ENCODE results near the gene GLI3. TPM values are rescaled to one million over a fixed set of nuclear protein-coding genes. Genes with fewer than 3 reads are reported as not detected.

The GLI3 gene
- total RNA-seq, 2 donors from 2014 or later, result 9.2 to 14.7 TPM

DNA sequence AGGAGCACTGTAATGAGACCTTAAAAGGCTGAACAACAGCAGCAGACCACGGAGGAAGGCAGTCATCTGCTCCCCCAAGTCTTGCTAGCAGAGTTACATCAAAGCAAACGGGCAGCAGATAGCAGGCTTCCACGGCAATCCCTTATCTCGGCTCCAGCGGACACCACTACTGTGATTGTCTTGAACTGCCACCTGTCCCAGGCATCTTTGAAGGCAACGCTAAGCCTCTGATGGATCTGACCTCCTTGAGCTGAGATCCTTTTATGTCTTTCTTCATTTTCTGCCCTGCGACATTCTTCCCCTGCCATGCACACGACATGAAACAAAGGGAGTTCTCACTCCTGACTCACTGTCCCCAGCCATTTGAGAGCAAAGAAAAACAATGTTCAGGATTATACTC, 111.7 kb downstream of the GLI3 start:
- Histone ChIP-seq H3K27me3 (replicated peaks; ENCODE audit: insufficient read depth) (no peaks in the 10 kb centered on the region), H3K27ac (no peak overlapping the region), H3K9me3 (no peaks in the 10 kb centered on the region), H3K4me1 (replicated peaks) (no peaks in the 10 kb centered on the region), H3K36me3 (no peaks in the 10 kb centered on the region), H3K4me3 (no peak overlapping the region)
- TF ChIP-seq POLR2A (IDR thresholded peaks at IDR 0.05), result no peak
- TF ChIP-seq, protein P1, sequence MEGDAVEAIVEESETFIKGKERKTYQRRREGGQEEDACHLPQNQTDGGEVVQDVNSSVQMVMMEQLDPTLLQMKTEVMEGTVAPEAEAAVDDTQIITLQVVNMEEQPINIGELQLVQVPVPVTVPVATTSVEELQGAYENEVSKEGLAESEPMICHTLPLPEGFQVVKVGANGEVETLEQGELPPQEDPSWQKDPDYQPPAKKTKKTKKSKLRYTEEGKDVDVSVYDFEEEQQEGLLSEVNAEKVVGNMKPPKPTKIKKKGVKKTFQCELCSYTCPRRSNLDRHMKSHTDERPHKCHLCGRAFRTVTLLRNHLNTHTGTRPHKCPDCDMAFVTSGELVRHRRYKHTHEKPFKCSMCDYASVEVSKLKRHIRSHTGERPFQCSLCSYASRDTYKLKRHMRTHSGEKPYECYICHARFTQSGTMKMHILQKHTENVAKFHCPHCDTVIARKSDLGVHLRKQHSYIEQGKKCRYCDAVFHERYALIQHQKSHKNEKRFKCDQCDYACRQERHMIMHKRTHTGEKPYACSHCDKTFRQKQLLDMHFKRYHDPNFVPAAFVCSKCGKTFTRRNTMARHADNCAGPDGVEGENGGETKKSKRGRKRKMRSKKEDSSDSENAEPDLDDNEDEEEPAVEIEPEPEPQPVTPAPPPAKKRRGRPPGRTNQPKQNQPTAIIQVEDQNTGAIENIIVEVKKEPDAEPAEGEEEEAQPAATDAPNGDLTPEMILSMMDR (IDR thresholded peaks at IDR 0.05), result no peak
- TF ChIP-seq POLR2AphosphoS5 (IDR thresholded peaks at IDR 0.05), result no peak
- DNase-seq (ENCODE audit: low spot score), result no peak
- 81% methylated on average over 8 of the region's 8 CpGs for WGBS
- intact Hi-C loops (cut with DNase I), result no loop called here

GRCh38 chr7:42123716-42124115, 113.3 kb downstream of the GLI3 start:
- intact Hi-C loops (cut with DNase I), result no loop called here
- Histone ChIP-seq H3K27ac (no peak overlapping the region), H3K4me3 (no peak overlapping the region), H3K27me3 (replicated peaks; ENCODE audit: insufficient read depth) (no peaks in the 10 kb centered on the region), H3K9me3 (no peaks in the 10 kb centered on the region), H3K36me3 (no peaks in the 10 kb centered on the region), H3K4me1 (replicated peaks) (no peaks in the 10 kb centered on the region)
- TF ChIP-seq POLR2A (IDR thresholded peaks at IDR 0.05) (no peak), POLR2AphosphoS5 (IDR thresholded peaks at IDR 0.05) (no peak)
- TF ChIP-seq, protein P1 (IDR thresholded peaks at IDR 0.05), result no peak
- no peak for DNase-seq (ENCODE audit: low spot score)
- 87% methylated on average over 6 of the region's 6 CpGs for WGBS

DNA sequence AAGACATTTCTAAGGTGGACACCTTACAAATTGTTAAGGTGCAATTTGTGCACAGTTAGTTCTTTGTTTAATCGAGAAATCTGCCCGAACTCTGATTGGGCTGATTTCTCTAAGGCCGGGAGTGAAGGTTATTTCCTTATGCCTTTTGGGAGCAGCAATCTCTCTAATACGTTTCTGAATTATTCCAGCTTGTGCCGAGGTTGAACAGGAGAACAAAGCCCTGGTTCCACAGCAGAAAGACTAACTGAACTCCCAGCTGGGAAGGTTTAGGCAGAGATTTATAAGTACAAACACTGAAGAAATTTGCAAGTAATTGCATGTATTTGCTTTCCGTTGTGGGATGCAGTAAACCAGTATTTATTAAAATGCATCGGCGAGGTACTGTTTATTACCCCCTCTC, 116.8 kb downstream of the GLI3 start:
- H3K27me3 ChIP-seq (replicated peaks; ENCODE audit: insufficient read depth), result no peaks in the 10 kb centered on the region
- no peaks in the 10 kb centered on the region for H3K9me3 ChIP-seq
- intact Hi-C loops (cut with DNase I), result no loop called here
- DNase-seq (ENCODE audit: low spot score), result no peak
- no peak overlapping the region for H3K27ac ChIP-seq
- WGBS, result 68% methylated on average over 8 of the region's 8 CpGs
- H3K4me3 ChIP-seq, result no peak overlapping the region
- H3K4me1 ChIP-seq (replicated peaks), result no peaks in the 10 kb centered on the region
- no peak for TF ChIP-seq POLR2AphosphoS5 (IDR thresholded peaks at IDR 0.05)
- TF ChIP-seq POLR2A (IDR thresholded peaks at IDR 0.05), result no peak
- TF ChIP-seq, protein P1 (IDR thresholded peaks at IDR 0.05), result no peak
- no peaks in the 10 kb centered on the region for H3K36me3 ChIP-seq

- Histone ChIP-seq H3K36me3 (no peaks in the 10 kb centered on the region), H3K27ac (no peak overlapping the region), H3K4me3 (no peak overlapping the region), H3K4me1 (replicated peaks) (no peaks in the 10 kb centered on the region), H3K27me3 (replicated peaks; ENCODE audit: insufficient read depth) (no peaks in the 10 kb centered on the region), H3K9me3 (no peaks in the 10 kb centered on the region)
- no peak for DNase-seq (ENCODE audit: low spot score)
- WGBS, result 91% methylated on average over 4 of the region's 4 CpGs
- TF ChIP-seq POLR2AphosphoS5 (IDR thresholded peaks at IDR 0.05) (no peak), POLR2A (IDR thresholded peaks at IDR 0.05) (no peak)
- TF ChIP-seq, protein P1 (IDR thresholded peaks at IDR 0.05), result no peak
- intact Hi-C loops (cut with DNase I), result no loop called here
Observed at GRCh38 chr7:42117201-42117600, 119.8 kb downstream of the GLI3 start.

- no peaks in the 10 kb centered on the region for H3K9me3 ChIP-seq
- no peaks in the 10 kb centered on the region for H3K4me1 ChIP-seq (replicated peaks)
- TF ChIP-seq POLR2AphosphoS5 (IDR thresholded peaks at IDR 0.05), result no peak
- WGBS, result 33% methylated on average over 2 of the region's 2 CpGs
- no peak overlapping the region for H3K27ac ChIP-seq
- H3K4me3 ChIP-seq, result no peak overlapping the region
- H3K36me3 ChIP-seq, result no peaks in the 10 kb centered on the region
- intact Hi-C loops (cut with DNase I), result no loop called here
- H3K27me3 ChIP-seq (replicated peaks; ENCODE audit: insufficient read depth), result no peaks in the 10 kb centered on the region
- no peak for DNase-seq (ENCODE audit: low spot score)
Observed at GRCh38 chr7:42115795-42116194, 121.2 kb downstream of the GLI3 start.
